ENCODE results near the gene ARL15.

GRCh38 chr5:54247226-54247625 lies 63.1 kb downstream of the ARL15 start:
- TF ChIP-seq POLR2A (IDR thresholded peaks at IDR 0.05; ENCODE audit: low read depth, low read length) (no peak), CTCF (IDR thresholded peaks at IDR 0.05; ENCODE audit: extremely low read depth in 1 of 2, insufficient read depth in 1 of 2, low read depth in 1 of 2, low read length in 2 of 2) (no peak), GATA2 (IDR thresholded peaks at IDR 0.05; ENCODE audit: insufficient read depth, insufficient read length, low read depth, low read length) (no peak), JUN (IDR thresholded peaks at IDR 0.05; ENCODE audit: borderline replicate concordance, insufficient read depth, insufficient read length, low read depth) (no peak), EZH2 (IDR thresholded peaks at IDR 0.05; ENCODE audit: borderline replicate concordance, low read depth, low read length, severe bottlenecking) (no peak), MAX (IDR thresholded peaks at IDR 0.05; ENCODE audit: insufficient read depth, insufficient read length) (no peak), FOS (IDR thresholded peaks at IDR 0.05; ENCODE audit: borderline replicate concordance, insufficient read depth, low read length) (no peak), MYC (IDR thresholded peaks at IDR 0.05; ENCODE audit: low read depth, low read length) (no peak), POLR2AphosphoS5 (IDR thresholded peaks at IDR 0.05; ENCODE audit: insufficient read depth, low read depth, low read length) (no peak)

Measured in endothelial cell of umbilical vein (primary cell).